GM23248 (cell line): ENCODE measurements around the gene GBX1. TPM values are rescaled to one million over a fixed set of nuclear protein-coding genes. Genes with fewer than 3 reads are reported as not detected.

Experiments
- DNase-seq: peaks from one replicate; pipeline ENCODE4 v3.0.0-alpha.2; 2015
- H2AFZ ChIP-seq: fragments of 200-600 bp; sonication (generic); 2 replicates; pipeline ENCODE4 v1.6.1; 2016; ENCODE audit warnings: antibody characterized with exemption
- H3F3A ChIP-seq: fragments of 200-600 bp; sonication (generic); 2 replicates; pipeline ENCODE4 v1.6.1; 2016; ENCODE audit warnings: mild to moderate bottlenecking, antibody characterized with exemption, mixed run types; ENCODE audit not compliant: insufficient read depth
- H3K27ac ChIP-seq: fragments of 200-600 bp; sonication (generic); 2 replicates; pipeline ENCODE4 v1.5.1; 2016; ENCODE audit warnings: mild to moderate bottlenecking
- H3K27me3 ChIP-seq: fragments of 200-600 bp; sonication (generic); replicated peaks from 2 replicates; pipeline ENCODE4 v1.6.1; 2016; ENCODE audit warnings: mild to moderate bottlenecking; ENCODE audit not compliant: insufficient read depth
- H3K36me3 ChIP-seq: fragments of 200-600 bp; sonication (generic); 2 replicates; pipeline ENCODE4 v1.6.1; 2016; ENCODE audit warnings: low read depth, mild to moderate bottlenecking
- H3K4me1 ChIP-seq: fragments of 200-600 bp; sonication (generic); 2 replicates; pipeline ENCODE4 v1.6.1; 2016; ENCODE audit warnings: mild to moderate bottlenecking; ENCODE audit not compliant: insufficient read depth
- H3K4me2 ChIP-seq: fragments of 200-600 bp; sonication (generic); one replicate; pipeline ENCODE4 v1.6.1; 2016; ENCODE audit warnings: mild to moderate bottlenecking; ENCODE audit not compliant: unreplicated experiment
- H3K4me3 ChIP-seq: fragments of 200-600 bp; sonication (generic); 2 replicates; pipeline ENCODE4 v1.5.1; 2016; ENCODE audit warnings: mild to moderate bottlenecking
- H3K79me2 ChIP-seq: fragments of 200-600 bp; sonication (generic); 2 replicates; pipeline ENCODE4 v1.6.1; 2016; ENCODE audit warnings: mild to moderate bottlenecking; ENCODE audit not compliant: insufficient read depth
- H3K9ac ChIP-seq: fragments of 200-600 bp; sonication (generic); 2 replicates; pipeline ENCODE4 v1.6.1; 2016; ENCODE audit warnings: mild to moderate bottlenecking
- H3K9me2 ChIP-seq: fragments of 200-600 bp; sonication (generic); 2 replicates; pipeline ENCODE4 v1.6.1; 2016; ENCODE audit warnings: mixed run types, mild to moderate bottlenecking, moderate library complexity; ENCODE audit not compliant: insufficient read depth
- H3K9me3 ChIP-seq: fragments of 200-600 bp; sonication (generic); one replicate; pipeline ENCODE4 v1.6.1; 2017; ENCODE audit warnings: low read depth
- H4K20me1 ChIP-seq: fragments of 200-600 bp; sonication (generic); 2 replicates; pipeline ENCODE4 v1.6.0; 2016; ENCODE audit not compliant: insufficient read depth
- EZH2 ChIP-seq: fragments of 200-600 bp; sonication (generic); IDR thresholded peaks from 2 replicates; pipeline ENCODE4 v1.6.1; 2018; ENCODE audit warnings: antibody characterized with exemption, mild to moderate bottlenecking; ENCODE audit not compliant: insufficient read depth, poor library complexity, severe bottlenecking
- EZH2phosphoT487 ChIP-seq: fragments of 200-600 bp; sonication (generic); IDR thresholded peaks from 2 replicates; pipeline ENCODE4 v1.6.1; 2018; ENCODE audit warnings: antibody characterized with exemption, moderate library complexity, mild to moderate bottlenecking, low read depth; ENCODE audit not compliant: insufficient read depth
- WGBS, 2 experiments: methylation state at CpG; one replicate each; pipeline ENCODE4 v1.1.6; 2015 to 2017; ENCODE audit warnings: low lambda C conversion rate in 2 of 2, low coverage in 1 of 2; ENCODE audit errors: missing lambda C conversion rate in 2 of 2; 5-methylcytosine and 5-hydroxymethylcytosine counted together
- in situ Hi-C: fragments of 300-500 bp; cut with MboI; formaldehyde crosslinking; loops from 2 replicates; pipeline ENCODE4 v1.15.0; 2020
- polyA plus RNA-seq: library from polyadenylated mRNA; unstranded; fragments of >200 nt; fragmentation: Nextera tagmentation; extraction: Ambion mirVana; gene quantifications from 2 replicates; pipeline ENCODE4 v1.2.1, GENCODE V29; 2016
- total RNA-seq: library from RNA; depleted of rRNA; stranded (reverse); fragments of >200 nt; shearing (Covaris generic); gene quantifications from 2 replicates; pipeline ENCODE4 v1.2.3, GENCODE V29; 2014

The GBX1 gene
- total and polyA plus RNA-seq, 2 experiments from 2014 or later: not detected

DNA sequence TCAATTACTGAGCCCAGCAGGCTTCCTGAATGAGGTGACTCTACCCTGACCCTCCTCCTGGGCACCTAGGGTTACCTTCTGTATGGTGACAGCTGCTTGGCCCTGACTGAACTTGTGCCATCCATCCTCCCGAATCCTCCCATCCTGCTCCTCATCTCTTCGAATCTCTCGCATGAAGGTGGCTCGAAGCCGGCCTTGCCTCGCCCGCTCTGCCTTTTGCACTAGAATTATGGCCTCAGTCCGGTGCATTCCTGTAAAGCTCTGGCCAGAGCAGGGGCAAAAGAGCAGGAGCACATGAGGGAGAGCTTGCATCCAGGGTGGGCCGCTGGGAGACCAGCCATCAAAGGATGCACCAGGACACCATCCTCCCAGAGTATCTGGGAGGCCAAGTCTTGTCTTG lies 35.3 kb upstream of the GBX1 start:
- TF ChIP-seq EZH2phosphoT487: no peak
- no peak for TF ChIP-seq EZH2
- in situ Hi-C loops: no loop called here

DNA sequence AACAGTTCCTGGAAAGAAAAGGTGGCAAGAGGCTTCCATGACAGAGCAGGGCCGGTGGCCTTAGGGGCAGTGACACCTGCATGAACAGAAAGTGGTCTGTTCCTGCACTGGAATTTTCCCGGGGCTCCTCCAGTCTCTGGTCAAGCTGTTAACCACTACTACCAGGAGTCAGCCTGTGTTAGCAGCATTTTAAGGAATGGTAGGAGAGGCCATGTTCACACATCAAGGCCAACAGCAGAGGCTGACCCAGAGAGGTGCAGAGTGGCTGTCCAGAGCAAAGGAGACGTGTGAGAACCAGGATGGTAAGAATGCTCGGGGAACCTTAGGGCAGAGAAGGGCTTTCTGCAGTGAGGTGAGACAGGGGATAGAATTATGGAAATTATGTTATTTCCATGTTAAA lies 34.3 kb upstream of the GBX1 start:
- H3K9me3 ChIP-seq: no peaks in the 10 kb centered on the region
- no peak for DNase-seq
- TF ChIP-seq EZH2 (no peak), EZH2phosphoT487 (no peak)
- H4K20me1 ChIP-seq: no peaks in the 10 kb centered on the region
- no peak overlapping the region for H2AFZ ChIP-seq
- H3K9me2 ChIP-seq: no peaks in the 10 kb centered on the region
- H3K9ac ChIP-seq: no peak overlapping the region
- H3K79me2 ChIP-seq: no peaks in the 10 kb centered on the region
- WGBS, 2 experiments: 63 to 69% methylated on average over 3 to 4 of the region's 4 CpGs
- no peaks in the 10 kb centered on the region for H3F3A ChIP-seq
- no peaks in the 10 kb centered on the region for H3K36me3 ChIP-seq
- H3K4me1 ChIP-seq: no peaks in the 10 kb centered on the region
- in situ Hi-C loops: no loop called here
- H3K27me3 ChIP-seq: peaks cover 36% of the 10 kb centered on the region
- H3K27ac ChIP-seq: no peak overlapping the region
- no peak overlapping the region for H3K4me2 ChIP-seq
- H3K4me3 ChIP-seq: no peak overlapping the region

More for the DNA sequence above, 35.3 kb upstream of the GBX1 start:
- Histone ChIP-seq H3K4me3 (no peak overlapping the region), H4K20me1 (no peaks in the 10 kb centered on the region), H3F3A (no peaks in the 10 kb centered on the region), H3K4me1 (no peaks in the 10 kb centered on the region), H3K9ac (no peak overlapping the region), H3K27ac (no peak overlapping the region), H3K36me3 (no peaks in the 10 kb centered on the region), H3K4me2 (no peak overlapping the region), H3K79me2 (no peaks in the 10 kb centered on the region), H3K9me2 (no peaks in the 10 kb centered on the region), H3K27me3 (peaks cover 31% of the 10 kb centered on the region), H3K9me3 (no peaks in the 10 kb centered on the region), H2AFZ (no peak overlapping the region)
- no peak for DNase-seq
- WGBS, 2 experiments: 87 to 90% methylated on average over 9 of the region's 9 CpGs

DNA sequence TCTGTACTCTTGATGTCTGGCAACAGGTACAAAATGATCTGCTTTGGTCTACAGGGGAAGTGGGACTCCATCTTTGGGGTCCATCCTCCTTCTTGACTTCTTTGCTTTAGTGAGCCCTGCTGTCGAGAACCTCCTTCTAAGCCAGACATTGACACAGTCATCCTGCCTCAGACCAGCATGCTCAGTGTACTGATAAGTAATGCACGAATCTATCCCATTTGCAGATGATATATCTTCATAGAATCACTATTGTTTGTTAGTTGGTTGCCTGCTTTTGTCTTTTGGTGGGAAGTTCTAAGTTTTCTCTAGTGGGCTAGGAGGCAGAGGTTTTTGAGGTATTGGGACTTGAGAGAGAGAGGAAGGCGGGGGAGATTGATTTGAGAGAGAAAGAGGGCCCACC lies 33.9 kb upstream of the GBX1 start:
- no peaks in the 10 kb centered on the region for H3K9me3 ChIP-seq
- H3K4me3 ChIP-seq: no peak overlapping the region
- no peaks in the 10 kb centered on the region for H3K9me2 ChIP-seq
- no peak overlapping the region for H2AFZ ChIP-seq
- no peaks in the 10 kb centered on the region for H4K20me1 ChIP-seq
- no peak for DNase-seq
- no peak overlapping the region for H3K9ac ChIP-seq
- 35 to 41% methylated on average over 3 of the region's 3 CpGs for WGBS, 2 experiments
- no peaks in the 10 kb centered on the region for H3K36me3 ChIP-seq
- in situ Hi-C loops: no loop called here
- no peak overlapping the region for H3K27ac ChIP-seq
- no peaks in the 10 kb centered on the region for H3K79me2 ChIP-seq
- TF ChIP-seq EZH2 (no peak), EZH2phosphoT487 (no peak)
- H3F3A ChIP-seq: no peaks in the 10 kb centered on the region
- no peaks in the 10 kb centered on the region for H3K4me1 ChIP-seq
- H3K27me3 ChIP-seq: peaks cover 40% of the 10 kb centered on the region
- H3K4me2 ChIP-seq: no peak overlapping the region

DNA sequence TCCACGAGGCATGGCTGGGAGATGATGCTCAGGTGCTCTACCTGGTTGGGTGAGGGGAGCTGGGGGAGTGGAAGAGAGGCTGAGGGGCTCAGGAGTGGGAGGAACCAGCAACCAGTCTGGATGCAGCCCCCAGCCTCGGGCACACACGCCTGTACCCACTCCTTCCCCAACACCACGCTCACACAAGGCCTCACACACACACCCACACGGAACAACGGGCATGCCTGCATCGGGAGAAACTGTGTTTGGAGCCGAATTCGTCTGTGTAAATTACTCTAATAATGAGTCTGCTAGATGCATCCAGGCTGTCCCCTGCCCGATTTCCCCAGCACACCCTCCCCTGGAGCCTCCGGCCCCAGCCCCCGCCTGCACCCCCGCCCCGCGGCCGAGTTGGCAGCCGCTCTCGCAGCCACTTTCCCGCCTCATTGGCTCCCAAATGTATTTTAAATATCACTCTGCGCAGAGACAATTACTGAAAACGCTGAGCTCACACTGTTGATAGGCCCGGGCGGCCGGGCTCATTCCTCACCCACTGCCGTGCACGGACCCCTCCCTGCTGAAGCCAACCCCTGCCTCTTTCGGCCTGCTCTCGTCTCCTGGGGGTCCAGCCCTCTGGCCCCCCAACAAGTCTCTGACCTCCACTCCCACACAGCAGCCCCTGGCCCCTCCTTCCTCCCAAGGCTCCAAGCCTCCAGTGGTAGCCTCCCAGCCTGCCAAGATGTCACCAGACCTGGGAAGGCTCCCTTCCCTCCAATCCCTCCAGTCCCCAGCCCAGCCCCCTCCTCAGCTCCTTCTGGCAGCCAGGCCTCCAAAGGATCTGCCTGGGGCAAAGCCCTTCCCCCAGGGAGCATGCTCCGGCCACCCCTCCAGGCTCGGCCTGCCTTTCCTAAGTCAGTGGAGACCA lies 31.7 kb upstream of the GBX1 start:
- no peaks in the 10 kb centered on the region for H4K20me1 ChIP-seq
- no peak overlapping the region for H3K9ac ChIP-seq
- H3K4me2 ChIP-seq: no peak overlapping the region
- peaks cover 44% of the 10 kb centered on the region for H3K27me3 ChIP-seq
- no peaks in the 10 kb centered on the region for H3K9me2 ChIP-seq
- H3K4me3 ChIP-seq: no peak overlapping the region
- no peaks in the 10 kb centered on the region for H3K79me2 ChIP-seq
- no peaks in the 10 kb centered on the region for H3K4me1 ChIP-seq
- TF ChIP-seq EZH2phosphoT487 (no peak), EZH2 (no peak)
- in situ Hi-C loops: no loop called here
- no peak overlapping the region for H3K27ac ChIP-seq
- H3K9me3 ChIP-seq: no peaks in the 10 kb centered on the region
- WGBS, 2 experiments: 18 to 23% methylated on average over 19 to 30 of the region's 30 CpGs
- H3K36me3 ChIP-seq: no peaks in the 10 kb centered on the region
- no peaks in the 10 kb centered on the region for H3F3A ChIP-seq
- no peak overlapping the region for H2AFZ ChIP-seq
- DNase-seq: no peak
